ENCODE measurements around the gene XPR1.

DNA sequence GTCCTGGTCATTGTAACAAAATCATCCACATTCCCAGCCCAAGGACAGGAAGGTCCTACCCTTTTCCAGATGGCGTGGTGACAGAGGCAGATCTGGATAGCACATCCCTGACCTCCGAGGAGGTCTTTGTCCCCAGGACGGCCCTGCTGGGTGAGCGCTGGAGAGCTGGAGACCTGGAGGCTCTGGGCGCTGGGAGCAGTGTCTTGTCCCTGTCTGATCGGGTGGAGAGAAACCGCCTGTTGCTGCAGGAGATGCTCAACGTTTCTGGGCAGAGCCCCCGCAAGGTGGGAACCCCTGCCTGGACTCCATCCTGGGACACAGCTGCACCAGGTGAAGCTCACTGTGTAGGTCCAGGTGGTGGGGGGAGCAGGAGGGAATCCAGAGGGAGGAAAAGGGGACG is 284.9 kb downstream of the XPR1 start:
- TF ChIP-seq, protein P1, sequence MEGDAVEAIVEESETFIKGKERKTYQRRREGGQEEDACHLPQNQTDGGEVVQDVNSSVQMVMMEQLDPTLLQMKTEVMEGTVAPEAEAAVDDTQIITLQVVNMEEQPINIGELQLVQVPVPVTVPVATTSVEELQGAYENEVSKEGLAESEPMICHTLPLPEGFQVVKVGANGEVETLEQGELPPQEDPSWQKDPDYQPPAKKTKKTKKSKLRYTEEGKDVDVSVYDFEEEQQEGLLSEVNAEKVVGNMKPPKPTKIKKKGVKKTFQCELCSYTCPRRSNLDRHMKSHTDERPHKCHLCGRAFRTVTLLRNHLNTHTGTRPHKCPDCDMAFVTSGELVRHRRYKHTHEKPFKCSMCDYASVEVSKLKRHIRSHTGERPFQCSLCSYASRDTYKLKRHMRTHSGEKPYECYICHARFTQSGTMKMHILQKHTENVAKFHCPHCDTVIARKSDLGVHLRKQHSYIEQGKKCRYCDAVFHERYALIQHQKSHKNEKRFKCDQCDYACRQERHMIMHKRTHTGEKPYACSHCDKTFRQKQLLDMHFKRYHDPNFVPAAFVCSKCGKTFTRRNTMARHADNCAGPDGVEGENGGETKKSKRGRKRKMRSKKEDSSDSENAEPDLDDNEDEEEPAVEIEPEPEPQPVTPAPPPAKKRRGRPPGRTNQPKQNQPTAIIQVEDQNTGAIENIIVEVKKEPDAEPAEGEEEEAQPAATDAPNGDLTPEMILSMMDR (IDR thresholded peaks at IDR 0.05), result no peak
- no peak for TF ChIP-seq POLR2A (IDR thresholded peaks at IDR 0.05)
